DMS79 (cell line): Measurements from ENCODE around the gene ENTHD1.
A peak's percentile ranks its signal among the peaks of the same experiment; 100 is the strongest.
"Not testable (repeated sequence)": the region's sequence is repeated elsewhere in the genome, so short reads cannot be mapped to it uniquely, and the experiment has no call there.

Source experiments
- DNase-seq: peaks from one replicate; lab custom pipeline; 2025; lab: John Stamatoyannopoulos, UW

ENTHD1 gene

GRCh38 chr22:39925273-39925672 is 31.7 kb upstream of the ENTHD1 start:
- DNase-seq: no peak

GRCh38 chr22:39924286-39924685 is 30.7 kb upstream of the ENTHD1 start:
- DNase-seq: no peak

- no peak for DNase-seq
Measured at GRCh38 chr22:39923696-39924095, 30.1 kb upstream of the ENTHD1 start.

GRCh38 chr22:39920134-39920743 is 26.7 kb upstream of the ENTHD1 start:
- DNase-seq: no peak

- DNase-seq: no peak
Measured at GRCh38 chr22:39917776-39918495, 24.4 kb upstream of the ENTHD1 start.

GRCh38 chr22:39917197-39917643 is 23.7 kb upstream of the ENTHD1 start:
- peak; percentile 81 for DNase-seq

- DNase-seq: no peak
Measured at GRCh38 chr22:39916496-39916895, 22.9 kb upstream of the ENTHD1 start.

- DNase-seq: peak; percentile 30
Measured at GRCh38 chr22:39915295-39915726, 21.8 kb upstream of the ENTHD1 start.

- DNase-seq: no peak
Measured at GRCh38 chr22:39914584-39914983, 21.0 kb upstream of the ENTHD1 start.

- DNase-seq: no peak
Measured at GRCh38 chr22:39913886-39914285, 20.3 kb upstream of the ENTHD1 start.

- no peak for DNase-seq
Measured at GRCh38 chr22:39913321-39913720, 19.8 kb upstream of the ENTHD1 start.

- DNase-seq: no peak
Measured at GRCh38 chr22:39910876-39911613, 17.5 kb upstream of the ENTHD1 start.

GRCh38 chr22:39908737-39909136 is 15.2 kb upstream of the ENTHD1 start:
- DNase-seq: no peak

- no peak for DNase-seq
Measured at GRCh38 chr22:39908136-39908535, 14.6 kb upstream of the ENTHD1 start.

- no peak for DNase-seq
Measured at GRCh38 chr22:39907605-39908097, 14.1 kb upstream of the ENTHD1 start.

- no peak for DNase-seq
Measured at GRCh38 chr22:39907047-39907446, 13.5 kb upstream of the ENTHD1 start.

GRCh38 chr22:39906207-39906606 is 12.6 kb upstream of the ENTHD1 start:
- no peak for DNase-seq

- no peak for DNase-seq
Measured at GRCh38 chr22:39905687-39906086, 12.1 kb upstream of the ENTHD1 start.

GRCh38 chr22:39904862-39905261 is 11.3 kb upstream of the ENTHD1 start:
- DNase-seq: no peak

- not testable (repeated sequence) for DNase-seq
Measured at GRCh38 chr22:39904024-39904423, 10.5 kb upstream of the ENTHD1 start.

GRCh38 chr22:39901565-39902146 is 8.1 kb upstream of the ENTHD1 start:
- no peak for DNase-seq
